ENCODE results near the gene SF3A2.

The SF3A2 gene

GRCh38 chr19:2208975-2209374 is 27.6 kb upstream of the SF3A2 start:
- DNase-seq = no peak

GRCh38 chr19:2209408-2209807 is 27.2 kb upstream of the SF3A2 start:
- no peak for DNase-seq

GRCh38 chr19:2210206-2210605 is 26.4 kb upstream of the SF3A2 start:
- no peak for DNase-seq

GRCh38 chr19:2210987-2211740 is 25.5 kb upstream of the SF3A2 start:
- DNase-seq = no peak

- DNase-seq = no peak
These were observed 23.5 kb upstream of the SF3A2 start for GRCh38 chr19:2212861-2213711.

GRCh38 chr19:2213799-2214198 is 22.8 kb upstream of the SF3A2 start:
- no peak for DNase-seq

GRCh38 chr19:2214251-2214650 is 22.4 kb upstream of the SF3A2 start:
- no peak for DNase-seq

GRCh38 chr19:2215281-2215751 is 21.3 kb upstream of the SF3A2 start:
- DNase-seq = no peak

GRCh38 chr19:2216361-2217225 is 20.0 kb upstream of the SF3A2 start:
- DNase-seq = no peak

- no peak for DNase-seq
These were observed 19.0 kb upstream of the SF3A2 start for GRCh38 chr19:2217591-2217990.

GRCh38 chr19:2219726-2220125 is 16.9 kb upstream of the SF3A2 start:
- no peak for DNase-seq

- no peak for DNase-seq
These were observed 15.3 kb upstream of the SF3A2 start for GRCh38 chr19:2221250-2221831.

- no peak for DNase-seq
These were observed 14.7 kb upstream of the SF3A2 start for GRCh38 chr19:2221918-2222317.

- DNase-seq = no peak
These were observed 13.2 kb upstream of the SF3A2 start for GRCh38 chr19:2223391-2223790.

GRCh38 chr19:2223959-2224358 is 12.7 kb upstream of the SF3A2 start:
- no peak for DNase-seq

GRCh38 chr19:2224754-2225349 is 11.8 kb upstream of the SF3A2 start:
- no peak for DNase-seq

- DNase-seq = no peak
These were observed 11.1 kb upstream of the SF3A2 start for GRCh38 chr19:2225415-2226050.

- DNase-seq = no peak
These were observed 10.4 kb upstream of the SF3A2 start for GRCh38 chr19:2226051-2226839.

GRCh38 chr19:2226840-2227360 is 9.7 kb upstream of the SF3A2 start:
- DNase-seq = no peak

GRCh38 chr19:2227415-2228156 is 9.0 kb upstream of the SF3A2 start:
- DNase-seq = no peak

Data from KG1 (cell line).